ENCODE results near the gene DNAJB8.
A peak's percentile ranks its signal among the peaks of the same experiment; 100 is the strongest.

Gene DNAJB8

DNA sequence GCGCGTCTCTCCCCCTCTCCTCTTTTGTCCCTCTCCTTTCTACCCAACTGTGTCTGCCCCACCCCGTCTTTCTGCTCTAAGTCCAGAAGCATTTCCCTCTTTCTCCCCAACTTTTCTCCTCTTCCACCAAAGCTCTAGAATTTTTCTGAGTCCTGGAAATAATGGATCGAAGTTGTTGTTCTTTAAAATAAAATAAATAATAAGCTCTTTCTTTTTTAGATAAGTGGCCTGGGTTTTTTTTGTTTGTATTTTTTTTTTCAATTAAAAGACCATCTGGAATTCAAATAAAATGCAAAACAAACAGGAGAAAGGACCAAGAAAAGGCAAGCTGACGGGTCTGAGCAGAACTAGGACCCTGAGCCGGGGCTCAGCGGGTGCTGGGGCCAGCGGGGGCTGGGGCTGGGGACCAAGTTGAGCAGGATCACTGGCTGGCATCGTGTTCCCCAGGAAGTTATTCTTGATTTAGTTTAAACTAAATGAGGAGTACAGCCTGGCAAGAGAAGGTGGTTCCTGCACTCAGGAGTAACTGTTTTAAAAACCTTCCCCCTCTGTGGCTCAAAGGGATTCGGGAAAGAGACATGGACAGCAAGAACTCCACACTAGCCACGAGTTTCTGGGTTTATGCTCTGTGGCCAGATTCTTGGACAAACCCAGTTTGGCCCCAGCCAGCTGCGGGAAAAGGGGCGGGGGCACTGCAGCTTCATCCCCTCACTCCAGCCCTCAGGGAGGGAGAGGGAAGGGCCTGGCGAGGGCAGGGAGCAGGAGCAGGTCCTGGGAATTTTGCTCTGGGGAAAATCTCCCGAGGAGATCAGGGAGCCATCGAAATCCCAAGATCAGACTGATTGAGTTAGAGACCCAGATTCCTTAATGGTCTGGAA is 18.0 kb upstream of the DNAJB8 start:
- Histone ChIP-seq H3K9ac (ENCODE audit: low read length) (no peak overlapping the region), H3K23ac (ENCODE audit: low read length in 2 of 2) (no peak overlapping the region), H3K4me2 (ENCODE audit: low read length, poor library complexity, severe bottlenecking) (no peak overlapping the region), H2BK12ac (ENCODE audit: low read length in 2 of 2) (no peak overlapping the region), H3K79me1 (replicated peaks; ENCODE audit: low read length, poor library complexity, severe bottlenecking) (no peaks in the 10 kb centered on the region), H3K4me1 (ENCODE audit: control insufficient read depth, insufficient read depth, low read depth, low read length) (peaks cover 41% of the 10 kb centered on the region), H2AK5ac (ENCODE audit: low read length, severe bottlenecking) (no peak overlapping the region), H4K91ac (ENCODE audit: low read length) (peak overlapping the region; percentile 21), H4K8ac (ENCODE audit: low read length) (no peak overlapping the region), H3K18ac (ENCODE audit: low read depth in 1 of 2, low read length in 2 of 2) (peak overlapping the region; percentile 25 to 75), H3K4ac (ENCODE audit: low read depth in 1 of 2, low read length in 2 of 2) (no peak overlapping the region), H3K27ac (ENCODE audit: low read length, poor library complexity, severe bottlenecking) (no peak overlapping the region), H2BK120ac (ENCODE audit: low read depth, low read length) (no peak overlapping the region), H2BK5ac (ENCODE audit: low read depth, low read length, poor library complexity, severe bottlenecking) (no peak overlapping the region), H2AFZ (ENCODE audit: low read depth, low read length) (no peak overlapping the region), H3K36me3 (ENCODE audit: control insufficient read depth in 1 of 2, insufficient read depth in 2 of 2, low read depth in 1 of 2, low read length in 2 of 2) (no peaks in the 10 kb centered on the region), H2BK15ac (ENCODE audit: low read depth, poor library complexity, severe bottlenecking) (no peak overlapping the region), H3K14ac (ENCODE audit: low read length in 2 of 2) (peak overlapping the region in 1 of 2 experiments; percentile 79), H3K9me3 (ENCODE audit: control insufficient read depth, low read length) (no peaks in the 10 kb centered on the region), H3K4me3 (ENCODE audit: insufficient read depth in 1 of 2, low read depth in 1 of 2, low read length in 2 of 2) (no peak overlapping the region), H3K27me3 (ENCODE audit: control insufficient read depth in 1 of 2, insufficient read depth in 1 of 2, low read length in 2 of 2) (peaks cover 96 to 98% of the 10 kb centered on the region in 2 experiments)
- no peak for DNase-seq
- 21% methylated on average over 12 of the region's 16 CpGs for WGBS

DNA sequence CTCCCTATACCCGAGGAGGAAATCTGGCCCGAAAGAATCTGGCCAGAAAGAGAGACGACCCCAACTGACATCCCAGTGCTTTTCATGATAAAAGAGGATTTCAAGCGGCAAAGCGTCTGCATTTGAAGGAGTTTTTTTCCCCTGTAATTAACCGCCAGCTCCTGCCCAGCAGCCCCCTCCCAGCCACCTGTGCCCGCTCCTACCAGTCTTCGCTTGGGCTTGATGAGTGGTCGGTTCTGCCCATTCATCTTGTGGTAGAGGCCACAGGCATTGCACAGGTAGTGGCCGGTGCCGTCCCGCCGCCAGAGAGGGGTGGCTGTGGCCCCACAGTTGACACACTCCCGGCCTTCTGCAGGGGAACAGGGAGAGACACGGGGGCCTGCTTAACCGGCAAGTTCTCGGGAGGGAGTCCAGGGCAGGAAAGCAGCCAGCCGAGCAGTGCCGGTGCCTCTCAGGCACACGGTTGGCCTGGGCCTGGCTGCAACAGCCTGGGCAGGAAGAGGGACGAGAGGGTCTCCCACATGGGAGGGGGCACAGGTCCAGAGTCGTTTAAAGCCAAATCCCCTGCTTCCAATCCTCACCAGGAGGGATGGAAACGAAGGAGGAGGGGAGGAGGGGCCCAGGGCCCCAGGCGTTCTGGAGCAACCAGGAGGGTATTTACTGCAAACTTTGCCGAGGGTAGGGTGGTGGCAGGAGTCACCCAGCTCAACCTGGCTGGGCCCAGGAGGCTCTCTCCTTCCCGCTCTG is 17.1 kb upstream of the DNAJB8 start:
- peak; percentile 31 for DNase-seq
- Histone ChIP-seq H3K4me2 (ENCODE audit: low read length, poor library complexity, severe bottlenecking) (no peak overlapping the region), H2AK5ac (ENCODE audit: low read length, severe bottlenecking) (peak overlapping the region; percentile 31), H2AFZ (ENCODE audit: low read depth, low read length) (no peak overlapping the region), H3K23ac (ENCODE audit: low read length in 2 of 2) (peak overlapping the region in 1 of 2 experiments; percentile 23), H3K79me1 (replicated peaks; ENCODE audit: low read length, poor library complexity, severe bottlenecking) (no peaks in the 10 kb centered on the region), H3K27ac (ENCODE audit: low read length, poor library complexity, severe bottlenecking) (no peak overlapping the region), H2BK15ac (ENCODE audit: low read depth, poor library complexity, severe bottlenecking) (peak overlapping the region; percentile 61), H3K4me3 (ENCODE audit: insufficient read depth in 1 of 2, low read depth in 1 of 2, low read length in 2 of 2) (no peak overlapping the region), H3K36me3 (ENCODE audit: control insufficient read depth in 1 of 2, insufficient read depth in 2 of 2, low read depth in 1 of 2, low read length in 2 of 2) (no peaks in the 10 kb centered on the region), H4K91ac (ENCODE audit: low read length) (peak overlapping the region; percentile 89), H3K14ac (ENCODE audit: low read length in 2 of 2) (peak overlapping the region in 1 of 2 experiments; percentile 79), H3K4ac (ENCODE audit: low read depth in 1 of 2, low read length in 2 of 2) (peak overlapping the region; percentile 71 to 94), H3K4me1 (ENCODE audit: control insufficient read depth, insufficient read depth, low read depth, low read length) (peaks cover 33% of the 10 kb centered on the region), H3K9me3 (ENCODE audit: control insufficient read depth, low read length) (no peaks in the 10 kb centered on the region), H2BK5ac (ENCODE audit: low read depth, low read length, poor library complexity, severe bottlenecking) (no peak overlapping the region), H2BK12ac (ENCODE audit: low read length in 2 of 2) (peak overlapping the region; percentile 76 to 91), H3K18ac (ENCODE audit: low read depth in 1 of 2, low read length in 2 of 2) (peak overlapping the region; percentile 72 to 75), H4K8ac (ENCODE audit: low read length) (peak overlapping the region; percentile 74), H2BK120ac (ENCODE audit: low read depth, low read length) (peak overlapping the region; percentile 36), H3K9ac (ENCODE audit: low read length) (peak overlapping the region; percentile 49), H3K27me3 (ENCODE audit: control insufficient read depth in 1 of 2, insufficient read depth in 1 of 2, low read length in 2 of 2) (peaks cover 98 to 100% of the 10 kb centered on the region in 2 experiments)
- WGBS, result 10% methylated on average over 23 of the region's 26 CpGs

DNA sequence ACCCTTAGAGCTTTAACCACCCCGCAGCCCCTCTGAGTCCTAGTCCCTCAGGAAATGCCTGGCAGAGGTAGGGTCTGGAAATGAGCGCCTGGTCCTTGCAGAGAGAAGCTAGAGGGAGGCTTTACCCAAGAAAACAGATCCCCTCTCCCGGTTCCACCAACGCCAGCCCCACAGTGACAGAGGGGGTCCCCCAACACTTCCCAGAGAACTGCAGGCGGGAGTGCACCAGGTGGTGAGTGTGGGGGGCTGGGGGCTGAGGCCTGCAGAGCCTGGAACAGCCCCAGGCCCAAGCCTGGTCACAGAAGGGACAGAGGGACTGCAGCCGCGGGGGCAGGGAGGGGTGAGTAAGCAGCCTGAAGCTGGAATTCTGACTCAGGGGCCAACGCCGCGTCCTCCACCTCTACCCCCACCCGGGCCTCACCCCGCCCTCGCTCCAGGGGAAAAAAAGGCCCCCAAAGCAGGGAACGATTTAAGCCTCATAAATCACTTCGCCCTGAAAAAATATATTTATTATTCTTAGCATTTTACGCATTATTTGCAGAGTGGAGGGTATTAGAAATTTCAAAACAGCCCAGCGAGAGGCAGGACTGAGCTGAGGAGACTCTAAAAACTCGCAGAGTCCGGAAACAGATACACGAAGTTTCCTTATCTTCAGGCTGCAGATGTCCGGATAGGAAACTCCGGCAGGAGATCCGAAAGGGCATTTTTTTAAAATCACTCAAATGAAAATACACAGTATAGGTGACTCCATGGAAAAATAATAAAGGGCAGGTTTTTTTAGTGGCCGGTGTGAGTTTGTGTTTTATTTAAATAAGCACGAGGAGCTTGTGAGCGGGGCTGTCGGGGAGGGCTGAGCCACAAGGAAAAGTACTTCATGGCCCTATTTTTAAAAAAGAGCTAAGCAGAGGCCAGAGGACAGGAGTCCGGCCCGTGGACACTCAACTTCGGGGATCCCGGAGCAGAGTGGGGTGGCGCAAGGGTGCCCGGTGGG is 16.3 kb upstream of the DNAJB8 start:
- H4K91ac ChIP-seq (ENCODE audit: low read length), result peak overlapping the region; percentile 79
- H4K8ac ChIP-seq (ENCODE audit: low read length), result peak overlapping the region; percentile 74
- H3K18ac ChIP-seq (ENCODE audit: low read depth in 1 of 2, low read length in 2 of 2), result peak overlapping the region in 1 of 2 experiments; percentile 88
- peak overlapping the region; percentile 61 for H2BK15ac ChIP-seq (ENCODE audit: low read depth, poor library complexity, severe bottlenecking)
- H3K4ac ChIP-seq (ENCODE audit: low read depth in 1 of 2, low read length in 2 of 2), result peak overlapping the region in 1 of 2 experiments; percentile 53
- peak overlapping the region; percentile 49 for H3K9ac ChIP-seq (ENCODE audit: low read length)
- no peak overlapping the region for H3K14ac ChIP-seq (ENCODE audit: low read length in 2 of 2)
- peak; percentile 71 for DNase-seq
- no peak overlapping the region for H3K27ac ChIP-seq (ENCODE audit: low read length, poor library complexity, severe bottlenecking)
- H3K36me3 ChIP-seq (ENCODE audit: control insufficient read depth in 1 of 2, insufficient read depth in 2 of 2, low read depth in 1 of 2, low read length in 2 of 2), result no peaks in the 10 kb centered on the region
- peaks cover 26% of the 10 kb centered on the region for H3K4me1 ChIP-seq (ENCODE audit: control insufficient read depth, insufficient read depth, low read depth, low read length)
- H2AFZ ChIP-seq (ENCODE audit: low read depth, low read length), result no peak overlapping the region
- peak overlapping the region; percentile 82 for H2BK120ac ChIP-seq (ENCODE audit: low read depth, low read length)
- H3K79me1 ChIP-seq (replicated peaks; ENCODE audit: low read length, poor library complexity, severe bottlenecking), result no peaks in the 10 kb centered on the region
- no peak overlapping the region for H2BK5ac ChIP-seq (ENCODE audit: low read depth, low read length, poor library complexity, severe bottlenecking)
- peak overlapping the region in 1 of 2 experiments; percentile 58 for H3K4me3 ChIP-seq (ENCODE audit: insufficient read depth in 1 of 2, low read depth in 1 of 2, low read length in 2 of 2)
- WGBS, result 2% methylated on average over 22 of the region's 33 CpGs
- no peaks in the 10 kb centered on the region for H3K9me3 ChIP-seq (ENCODE audit: control insufficient read depth, low read length)
- H2BK12ac ChIP-seq (ENCODE audit: low read length in 2 of 2), result peak overlapping the region in 1 of 2 experiments; percentile 23
- no peak overlapping the region for H3K4me2 ChIP-seq (ENCODE audit: low read length, poor library complexity, severe bottlenecking)
- H3K23ac ChIP-seq (ENCODE audit: low read length in 2 of 2), result no peak overlapping the region
- no peak overlapping the region for H2AK5ac ChIP-seq (ENCODE audit: low read length, severe bottlenecking)
- H3K27me3 ChIP-seq (ENCODE audit: control insufficient read depth in 1 of 2, insufficient read depth in 1 of 2, low read length in 2 of 2), result peaks cover 98 to 100% of the 10 kb centered on the region in 2 experiments
